K562 (cell line): Measurements from ENCODE around the gene DTNBP1. TPM values are rescaled to one million over a fixed set of nuclear protein-coding genes. Genes with fewer than 3 reads are reported as not detected.

Experiments used
- ATAC-seq: fragments of 200-7000 bp; cut with Tn5 transposase; 3 replicates; pipeline ENCODE4 v1.9.1; 2020; ENCODE audit warnings: moderate library complexity
- BruUV-seq: library from RNA; stranded (reverse); fragments of 400-500 nt; replicated peaks from 2 replicates; lab custom pipeline; 2021; lab: Mats Ljungman, UMichigan
- CTCF ChIA-PET: fragments of 300-600 bp; formaldehyde crosslinking; extraction: SDS; loops from one replicate; lab custom pipeline; 2021; ENCODE audit warnings: low intra/inter-chr PET ratio; lab: Yijun Ruan, JAX
- POLR2A ChIA-PET: fragments of 300-600, 350-650 bp; sonication (Branson Sonifier 250); formaldehyde crosslinking; extraction: SDS; loops from one replicate; lab custom pipeline; 2021; ENCODE audit warnings: antibody characterized with exemption, inconsistent platforms; lab: Yijun Ruan, JAX
- DNase-seq, 4 experiments: peaks; one replicate each; pipeline versions ENCODE4 v3.0.0 to v3.0.0-alpha.2; 2011 to 2018; ENCODE audit warnings: low spot score in 3 of 4, mixed read lengths in 3 of 4; ENCODE audit errors: extremely low read depth in 1 of 4
- FAIRE-seq: peaks from 2 replicates; lab custom pipeline; 2011; peaks lifted over from hg19 to GRCh38; lab: Jason Lieb, UNC
- H2AFZ ChIP-seq: 2 replicates; pipeline ENCODE4 v1.6.0; 2011; ENCODE audit warnings: low read depth, low read length, control low read depth, inconsistent platforms
- H3K27ac ChIP-seq: fragments of 200-600 bp; 3 replicates; pipeline ENCODE4 v1.8.0; 2011; ENCODE audit warnings: low read depth, mild to moderate bottlenecking, control low read depth, inconsistent platforms, low read length, moderate library complexity, mixed read lengths; ENCODE audit errors: extremely low read depth
- H3K27me3 ChIP-seq, 2 experiments: fragments of 300-600 bp in 1 of 2; 2 replicates in 1 of 2; 3 replicates in 1 of 2; pipeline versions ENCODE4 v1.6.0 to v1.8.0; 2011; ENCODE audit warnings: inconsistent platforms in 2 of 2, low read length in 2 of 2, mild to moderate bottlenecking in 1 of 2, mixed read lengths in 1 of 2, moderate library complexity in 1 of 2; ENCODE audit not compliant: control insufficient read depth in 2 of 2, insufficient read depth in 2 of 2
- H3K36me3 ChIP-seq: fragments of 300-600 bp; 3 replicates; pipeline ENCODE4 v1.8.0; 2011; ENCODE audit warnings: mild to moderate bottlenecking, low read length, inconsistent platforms; ENCODE audit not compliant: control insufficient read depth, insufficient read depth
- H3K4me1 ChIP-seq, 2 experiments: fragments of 200-600 bp in 1 of 2; replicated peaks in 1 of 2; 2 replicates in 1 of 2; 3 replicates in 1 of 2; pipeline versions ENCODE4 v1.5.1 to v1.8.0; 2011; ENCODE audit warnings: inconsistent platforms in 2 of 2, low read length in 2 of 2, mild to moderate bottlenecking in 1 of 2, mixed read lengths in 1 of 2, moderate library complexity in 1 of 2; ENCODE audit not compliant: control insufficient read depth in 2 of 2, insufficient read depth in 2 of 2
- H3K4me2 ChIP-seq: 2 replicates; pipeline ENCODE4 v1.6.1; 2011; ENCODE audit warnings: low read length, control low read depth, inconsistent platforms, mixed read lengths; ENCODE audit not compliant: insufficient read depth
- H3K4me3 ChIP-seq: fragments of 200-600 bp; sonication (generic), shearing (Covaris generic); 2 replicates; pipeline ENCODE4 v1.5.1; 2016; ENCODE audit warnings: control low read depth, inconsistent platforms
- H3K79me2 ChIP-seq: fragments of 200-600 bp; 3 replicates; pipeline ENCODE4 v1.8.0; 2011; ENCODE audit warnings: low read length, inconsistent platforms; ENCODE audit not compliant: control insufficient read depth, insufficient read depth
- H3K9ac ChIP-seq, 2 experiments: 2 replicates each; pipeline versions ENCODE4 v1.6.0 to v1.6.1; 2011; ENCODE audit warnings: low read depth in 2 of 2, low read length in 2 of 2, control low read depth in 1 of 2, inconsistent platforms in 1 of 2, mild to moderate bottlenecking in 1 of 2, mixed read lengths in 1 of 2; ENCODE audit not compliant: insufficient read depth in 1 of 2
- H3K9me1 ChIP-seq: one replicate; pipeline ENCODE4 v1.6.0; 2011; ENCODE audit warnings: inconsistent platforms, mild to moderate bottlenecking, low read length, moderate library complexity; ENCODE audit not compliant: control insufficient read depth, insufficient read depth
- H3K9me3 ChIP-seq: replicated peaks from 2 replicates; pipeline ENCODE4 v1.5.1; 2011; ENCODE audit warnings: low read depth, low read length, inconsistent platforms; ENCODE audit not compliant: control insufficient read depth, insufficient read depth
- H4K20me1 ChIP-seq: replicated peaks from 2 replicates; pipeline ENCODE4 v1.6.1; 2011; ENCODE audit warnings: low read length, inconsistent platforms, mixed read lengths; ENCODE audit not compliant: control insufficient read depth, insufficient read depth
- BACH1 ChIP-seq: fragments of 200-800 bp; sonication (Bioruptor generic); IDR thresholded peaks from 2 replicates; pipeline ENCODE4 v1.6.1; 2016; ENCODE audit warnings: missing genetic modification characterization, missing compliant biosample characterization
- CXXC5 ChIP-seq: fragments of 250-450 bp; sonication (Bioruptor Pico); IDR thresholded peaks from 2 replicates; pipeline ENCODE4 v1.8.0; 2022; ENCODE audit warnings: inconsistent platforms, mild to moderate bottlenecking, moderate library complexity
- FOXK1 ChIP-seq: sonication (generic); formaldehyde crosslinking; IDR thresholded peaks from 2 replicates; pipeline ENCODE4 v1.8.0; 2022; ENCODE audit warnings: missing genetic modification reagents, mild to moderate bottlenecking, borderline replicate concordance
- GATA2 ChIP-seq: sonication (generic); formaldehyde crosslinking; IDR thresholded peaks from 2 replicates; pipeline ENCODE4 v1.4.0; 2020; ENCODE audit warnings: mild to moderate bottlenecking, missing genetic modification reagents
- HDAC8 ChIP-seq: fragments of 450-650 bp; IDR thresholded peaks from 2 replicates; pipeline ENCODE4 v1.6.1; 2016; ENCODE audit warnings: mild to moderate bottlenecking, missing genetic modification characterization, moderate library complexity, missing compliant biosample characterization
- MYBL2 ChIP-seq, 2 experiments: fragments of 450-650 bp in 1 of 2; sonication (generic) in 1 of 2; formaldehyde crosslinking in 1 of 2; IDR thresholded peaks; 2 replicates each; pipeline versions ENCODE4 v1.6.1 to v1.8.1; 2017 to 2022; ENCODE audit warnings: borderline replicate concordance in 1 of 2, inconsistent platforms in 1 of 2, low read depth in 1 of 2, mild to moderate bottlenecking in 1 of 2, missing genetic modification reagents in 1 of 2, moderate library complexity in 1 of 2
- MYC ChIP-seq, 2 experiments: fragments of 250-450 bp in 1 of 2; sonication (Bioruptor Pico) in 1 of 2; IDR thresholded peaks; 2 replicates each; pipeline versions ENCODE4 v1.5.1 to v1.6.1; 2012 to 2021; ENCODE audit warnings: low read depth in 2 of 2, borderline replicate concordance in 1 of 2, improper control_type of control experiment in 1 of 2, low read length in 1 of 2, mild to moderate bottlenecking in 1 of 2, moderate library complexity in 1 of 2
- POLR2H ChIP-seq: IDR thresholded peaks from 2 replicates; pipeline ENCODE4 v1.6.1; 2016; ENCODE audit warnings: missing genetic modification characterization, low read depth, mild to moderate bottlenecking, control low read depth, missing compliant biosample characterization, moderate library complexity
- PYGO2 ChIP-seq: fragments of 450-650 bp; IDR thresholded peaks from 2 replicates; pipeline ENCODE4 v1.6.1; 2016; ENCODE audit warnings: mild to moderate bottlenecking, missing genetic modification characterization, moderate library complexity, missing compliant biosample characterization
- SNRNP70 ChIP-seq: fragments of 200-400 bp; formaldehyde crosslinking; optimal IDR thresholded peaks from 2 replicates; pipeline ENCODE3; 2017; ENCODE audit warnings: low read depth, low read length
- ZNF140 ChIP-seq: fragments of 250-450 bp; sonication (Bioruptor Pico); IDR thresholded peaks from 2 replicates; pipeline ENCODE4 v1.8.0; 2021; ENCODE audit warnings: moderate library complexity, mild to moderate bottlenecking, inconsistent platforms
- ZNF239 ChIP-seq: fragments of 250-450 bp; sonication (Bioruptor Pico); IDR thresholded peaks from 2 replicates; pipeline ENCODE4 v1.4.0; 2020; ENCODE audit warnings: mild to moderate bottlenecking
- ZNF75A ChIP-seq: fragments of 450-650 bp; formaldehyde crosslinking; IDR thresholded peaks from 2 replicates; pipeline ENCODE4 v1.4.0; 2020; ENCODE audit warnings: mild to moderate bottlenecking
- WGBS: fragments of 100-300 bp; shearing (Covaris generic); methylation state at CpG from one replicate; pipeline ENCODE4 v1.1.6; 2016; ENCODE audit warnings: low coverage, mixed read lengths; ENCODE audit not compliant: insufficient coverage; ENCODE audit errors: missing lambda C conversion rate; 5-methylcytosine and 5-hydroxymethylcytosine counted together
- in situ Hi-C: fragments of 300-500 bp; cut with MboI; formaldehyde crosslinking; loops from 4 replicates; pipeline ENCODE4 v1.15.0; 2018; ENCODE audit warnings: inconsistent platforms, mixed read lengths
- intact Hi-C: fragments of 100-400 bp; cut with micrococcal nuclease; formaldehyde crosslinking; loops from 2 replicates; pipeline ENCODE4 v1.14.2; 2022
- polyA plus RNA-seq, 8 experiments: library from polyadenylated mRNA; depleted of rRNA in 4 of 8; stranded (reverse) in 5 of 8; unstranded in 3 of 8; fragments of >200 nt; fragmentation: Nextera tagmentation in 2 of 8; fragmentation: Illumina TruSeq in 1 of 8; extraction: Ambion mirVana in 2 of 8; extraction: Trizol in 1 of 8; gene quantifications; 2 replicates each; pipeline versions ENCODE4 v1.2.1 to v1.2.3, GENCODE V29; 2011 to 2014; ENCODE audit warnings: inconsistent platforms in 1 of 8, missing spikeins in 1 of 8
- total RNA-seq, 7 experiments: library from RNA; depleted of rRNA in 6 of 7; stranded (reverse); fragments of >200 nt in 6 of 7; fragmentation: Illumina TruSeq in 2 of 7; extraction: Trizol in 2 of 7; gene quantifications; 2 replicates each; pipeline versions ENCODE4 v1.2.1 to v1.2.3, GENCODE V29; 2011 to 2021; ENCODE audit warnings: low replicate concordance in 1 of 7
- TF ChIP-seq, protein P1 (sequence below): IDR thresholded peaks from 2 replicates; pipeline ENCODE4 v1.6.1; 2016; ENCODE audit warnings: missing genetic modification characterization, missing compliant biosample characterization

The DTNBP1 gene
- total and polyA plus RNA-seq, 9 of the 15 experiments (the other 6 are each of a cell fraction or from before 2014, with no cell fraction given): 16.7 to 54.5 (median 21.4) TPM

DNA sequence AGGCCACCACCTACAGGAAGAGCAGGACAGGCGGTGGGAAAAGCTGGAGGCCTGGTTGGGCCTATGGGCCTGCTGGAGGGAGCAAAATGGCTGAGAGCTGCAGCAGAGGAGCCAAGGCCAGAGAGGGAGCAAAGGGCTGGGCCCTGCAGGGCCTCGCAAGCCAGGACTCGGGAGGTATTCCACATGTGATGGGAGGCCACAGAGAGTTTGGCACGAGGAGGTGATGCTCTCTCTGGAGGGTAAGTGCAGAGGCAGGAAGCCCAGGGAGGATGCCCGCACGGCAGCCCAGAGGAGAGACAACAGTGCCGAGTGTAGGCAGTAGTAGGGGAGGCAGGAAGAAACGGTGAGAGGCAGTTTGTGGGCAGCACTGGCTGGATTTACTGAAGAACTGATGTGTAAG is 85.7 kb downstream of the DTNBP1 start:
- H3K27me3 ChIP-seq: no peaks in the 10 kb centered on the region
- no TSS peak for BruUV-seq

DNA sequence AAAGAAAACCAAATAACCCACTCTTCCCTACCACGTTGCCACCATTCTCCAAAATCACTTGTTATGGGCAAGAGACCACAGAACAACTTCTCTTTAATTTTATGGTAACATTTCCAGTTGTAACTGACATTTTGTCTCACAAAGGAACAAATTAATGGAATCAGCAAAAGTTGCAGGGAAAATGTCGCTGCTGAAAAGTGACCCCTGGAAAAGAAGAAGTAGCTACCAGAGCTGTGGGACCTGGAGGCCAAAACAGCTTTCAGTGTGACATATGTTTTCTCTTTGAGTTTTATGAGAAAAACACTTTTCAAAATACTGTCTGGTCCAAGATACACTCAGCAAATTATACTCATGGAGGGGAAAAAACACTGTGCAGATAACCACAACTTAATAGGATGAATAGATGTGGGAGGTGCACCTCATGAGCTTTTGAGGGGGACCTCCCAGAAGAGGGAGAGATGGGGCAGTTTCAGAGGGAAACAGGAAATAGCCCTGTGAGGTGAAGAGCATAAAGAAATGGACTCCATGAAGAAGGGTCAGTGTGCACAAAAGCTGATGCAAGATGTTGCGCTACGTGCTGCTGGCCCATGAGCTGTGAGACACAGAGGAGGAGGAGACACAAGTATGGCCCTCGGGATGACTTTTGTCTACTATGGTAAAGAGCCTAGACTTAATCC is 87.3 kb downstream of the DTNBP1 start:
- WGBS: 78% methylated on average over 5 of the region's 5 CpGs
- H3K4me1 ChIP-seq: peaks cover 3 to 19% of the 10 kb centered on the region in 2 experiments; a peak in 4 of 5 replicates
- BruUV-seq: no TSS peak
- no peak overlapping the region for H3K9ac ChIP-seq
- no peaks in the 10 kb centered on the region for H3K9me1 ChIP-seq
- peaks cover under 1% of the 10 kb centered on the region; the same call in 1 of the 2 replicates for H3K9me3 ChIP-seq
- no peak overlapping the region for H3K4me2 ChIP-seq
- ChIA-PET CTCF (no interaction called here), POLR2A (interaction anchor here (0.5 to 1.8 kb wide), 6 partner anchors 12 to 51 kb away, joined by 3 to 5 read pairs (median 4); no protein-coding TSS in a partner anchor)
- no peaks in the 10 kb centered on the region for H4K20me1 ChIP-seq
- DNase-seq (peak in 1 of 4 experiments; percentile 28), ATAC-seq (peak; percentile 79), FAIRE-seq (no peak)
- peaks cover 3% of the 10 kb centered on the region; the same call in 2 of the 3 replicates for H3K36me3 ChIP-seq
- H2AFZ ChIP-seq: peak overlapping the region; percentile 2; the same call in 1 of the 2 replicates
- intact Hi-C loops (no loop called here), in situ Hi-C loops (no loop called here)
- H3K27ac ChIP-seq: peak overlapping the region; percentile 26; the same call in 1 of the 3 replicates
- no peaks in the 10 kb centered on the region for H3K27me3 ChIP-seq
- H3K4me3 ChIP-seq: no peak overlapping the region
- H3K79me2 ChIP-seq: no peaks in the 10 kb centered on the region; the same call in 1 of the 3 replicates
- no peak for TF ChIP-seq ZNF239 (CRISPR knock-in tag)
- TF ChIP-seq, protein P1, sequence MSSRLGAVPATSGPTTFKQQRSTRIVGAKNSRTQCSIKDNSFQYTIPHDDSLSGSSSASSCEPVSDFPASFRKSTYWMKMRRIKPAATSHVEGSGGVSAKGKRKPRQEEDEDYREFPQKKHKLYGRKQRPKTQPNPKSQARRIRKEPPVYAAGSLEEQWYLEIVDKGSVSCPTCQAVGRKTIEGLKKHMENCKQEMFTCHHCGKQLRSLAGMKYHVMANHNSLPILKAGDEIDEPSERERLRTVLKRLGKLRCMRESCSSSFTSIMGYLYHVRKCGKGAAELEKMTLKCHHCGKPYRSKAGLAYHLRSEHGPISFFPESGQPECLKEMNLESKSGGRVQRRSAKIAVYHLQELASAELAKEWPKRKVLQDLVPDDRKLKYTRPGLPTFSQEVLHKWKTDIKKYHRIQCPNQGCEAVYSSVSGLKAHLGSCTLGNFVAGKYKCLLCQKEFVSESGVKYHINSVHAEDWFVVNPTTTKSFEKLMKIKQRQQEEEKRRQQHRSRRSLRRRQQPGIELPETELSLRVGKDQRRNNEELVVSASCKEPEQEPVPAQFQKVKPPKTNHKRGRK (tag): no peak
- TF ChIP-seq PYGO2 (tag): 0 out of 2 replicates have a peak, but pooled peaks have one; percentile 9
- peak; percentile 52; the same call in 1 of the 2 replicates for TF ChIP-seq BACH1 (tag)
- no peak for TF ChIP-seq SNRNP70
- peak; percentile 28; the same call in 1 of the 2 replicates for TF ChIP-seq MYC (IDR thresholded peaks at IDR 0.05; ENCODE audit: low read depth, low read length)
- TF ChIP-seq MYC (CRISPR knock-in tag; IDR thresholded peaks at IDR 0.05; ENCODE audit: borderline replicate concordance, low read depth): no peak
- TF ChIP-seq HDAC8 (tag): 0 out of 2 replicates have a peak, but pooled peaks have one; percentile 54
- peak; percentile 41; the same call in 1 of the 2 replicates for TF ChIP-seq POLR2H (tag)
- TF ChIP-seq ZNF140: no peak
- TF ChIP-seq CXXC5 (CRISPR knock-in tag): peak; percentile 24; the same call in 1 of the 2 replicates

More for the DNA sequence above, 85.7 kb downstream of the DTNBP1 start:
- in situ Hi-C loops (no loop called here), intact Hi-C loops (no loop called here)
- Histone ChIP-seq H3K27ac (no peak overlapping the region), H3K4me3 (no peak overlapping the region), H3K9ac (peak overlapping the region in 1 of 2 experiments; percentile 53; a peak in 1 of 4 replicates), H4K20me1 (no peaks in the 10 kb centered on the region), H3K9me1 (no peaks in the 10 kb centered on the region), H3K4me1 (peaks cover 3 to 25% of the 10 kb centered on the region in 2 experiments; a peak in 4 of 5 replicates), H3K36me3 (peaks cover 3% of the 10 kb centered on the region; the same call in 1 of the 3 replicates), H3K4me2 (no peak overlapping the region), H3K79me2 (no peaks in the 10 kb centered on the region; the same call in 1 of the 3 replicates), H2AFZ (no peak overlapping the region), H3K9me3 (no peaks in the 10 kb centered on the region)
- CTCF ChIA-PET: no interaction called here
- DNase-seq (no peak), ATAC-seq (no peak; the same call in 2 of the 3 replicates), FAIRE-seq (no peak)
- POLR2A ChIA-PET: interaction anchor here (0.6 to 1.9 kb wide), 2 partner anchors 9 to 752 kb away, joined by 3 to 4 read pairs; no protein-coding TSS in a partner anchor
- WGBS: 82% methylated on average over 8 of the region's 8 CpGs
- TF ChIP-seq FOXK1: no peak
- no peak for TF ChIP-seq MYBL2 (IDR thresholded peaks at IDR 0.05; ENCODE audit: low read depth)
- TF ChIP-seq MYBL2 (CRISPR knock-in tag; IDR thresholded peaks at IDR 0.05; ENCODE audit: borderline replicate concordance): no peak
- 0 out of 2 replicates have a peak, but pooled peaks have one; percentile 18 for TF ChIP-seq ZNF75A (CRISPR knock-in tag)
- TF ChIP-seq GATA2 (CRISPR knock-in tag): no peak
